WI38 (cell line): ENCODE data around the gene OLFML2B.

Experiments
- H3K4me3 ChIP-seq: 2 replicates; pipeline ENCODE4 v1.5.1; 2011; ENCODE audit warnings: low read depth, mild to moderate bottlenecking, control low read depth, low read length
- TF ChIP-seq, protein P1 (sequence below): IDR thresholded peaks from 2 replicates; pipeline ENCODE4 v1.5.1; 2012; ENCODE audit warnings: low read depth, mild to moderate bottlenecking, control low read depth, low read length

OLFML2B gene

DNA sequence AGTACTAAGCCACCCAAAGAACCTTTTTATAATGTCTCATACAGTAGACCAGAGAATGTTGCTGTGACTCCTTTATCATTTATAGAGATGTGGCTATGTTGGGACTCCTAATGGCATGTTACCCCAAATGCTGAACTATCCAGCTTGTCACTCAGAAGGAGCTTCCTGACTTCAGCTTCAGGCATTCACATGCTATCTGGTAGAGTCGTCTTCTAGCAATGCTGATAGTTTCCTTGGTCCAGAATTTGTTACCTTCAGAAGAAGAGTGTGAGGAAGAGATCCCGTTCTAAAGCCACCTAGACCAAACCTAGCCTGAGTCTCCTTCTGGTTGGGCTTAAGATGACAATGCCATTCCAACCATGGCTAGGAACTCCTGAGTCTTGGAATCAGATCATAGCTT is 68.1 kb downstream of the OLFML2B start:
- no peak overlapping the region for H3K4me3 ChIP-seq

DNA sequence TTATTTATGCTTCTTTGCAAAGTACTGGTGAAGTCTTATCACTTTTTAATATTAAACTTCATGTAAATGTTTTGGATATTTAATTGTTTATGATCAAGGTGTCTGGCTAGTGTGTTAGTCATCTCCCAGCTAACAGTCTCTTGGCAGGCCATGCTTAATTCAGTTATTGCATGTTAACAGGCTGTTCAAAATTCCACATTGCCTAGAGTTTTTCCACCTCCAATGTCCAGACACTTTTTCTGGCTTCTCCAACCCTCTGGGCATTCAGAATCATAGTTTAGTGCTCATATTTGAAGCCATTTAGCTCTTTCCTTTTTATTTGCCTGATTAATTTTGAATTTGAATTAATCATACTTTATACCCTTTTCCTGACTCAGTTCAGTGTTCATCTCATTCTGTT is 69.2 kb downstream of the OLFML2B start:
- TF ChIP-seq, protein P1, sequence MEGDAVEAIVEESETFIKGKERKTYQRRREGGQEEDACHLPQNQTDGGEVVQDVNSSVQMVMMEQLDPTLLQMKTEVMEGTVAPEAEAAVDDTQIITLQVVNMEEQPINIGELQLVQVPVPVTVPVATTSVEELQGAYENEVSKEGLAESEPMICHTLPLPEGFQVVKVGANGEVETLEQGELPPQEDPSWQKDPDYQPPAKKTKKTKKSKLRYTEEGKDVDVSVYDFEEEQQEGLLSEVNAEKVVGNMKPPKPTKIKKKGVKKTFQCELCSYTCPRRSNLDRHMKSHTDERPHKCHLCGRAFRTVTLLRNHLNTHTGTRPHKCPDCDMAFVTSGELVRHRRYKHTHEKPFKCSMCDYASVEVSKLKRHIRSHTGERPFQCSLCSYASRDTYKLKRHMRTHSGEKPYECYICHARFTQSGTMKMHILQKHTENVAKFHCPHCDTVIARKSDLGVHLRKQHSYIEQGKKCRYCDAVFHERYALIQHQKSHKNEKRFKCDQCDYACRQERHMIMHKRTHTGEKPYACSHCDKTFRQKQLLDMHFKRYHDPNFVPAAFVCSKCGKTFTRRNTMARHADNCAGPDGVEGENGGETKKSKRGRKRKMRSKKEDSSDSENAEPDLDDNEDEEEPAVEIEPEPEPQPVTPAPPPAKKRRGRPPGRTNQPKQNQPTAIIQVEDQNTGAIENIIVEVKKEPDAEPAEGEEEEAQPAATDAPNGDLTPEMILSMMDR, result no peak

More for the DNA sequence above, 68.1 kb downstream of the OLFML2B start:
- TF ChIP-seq, protein P1, result no peak

DNA sequence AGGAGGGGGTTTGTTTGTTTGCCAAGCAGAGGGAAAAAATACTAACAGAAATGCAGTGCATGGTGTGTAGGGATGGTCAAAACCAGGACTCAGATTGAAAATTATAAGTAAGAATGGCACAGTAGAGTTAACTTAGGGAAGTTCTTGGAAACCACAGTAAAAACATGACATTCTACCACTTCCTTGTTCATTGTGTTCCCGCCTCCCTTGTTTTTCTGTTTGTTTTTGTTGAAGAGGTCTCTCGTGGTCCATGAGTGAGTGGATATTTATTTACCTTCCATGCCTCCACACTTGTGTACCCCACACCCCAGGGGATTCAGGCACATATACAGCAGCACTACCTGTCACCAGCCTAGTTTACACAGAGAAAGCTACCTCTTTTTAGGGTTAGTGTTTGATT is 69.6 kb downstream of the OLFML2B start:
- TF ChIP-seq, protein P1, result no peak
- no peak overlapping the region for H3K4me3 ChIP-seq

More for the DNA sequence above, 69.2 kb downstream of the OLFML2B start:
- no peak overlapping the region for H3K4me3 ChIP-seq

DNA sequence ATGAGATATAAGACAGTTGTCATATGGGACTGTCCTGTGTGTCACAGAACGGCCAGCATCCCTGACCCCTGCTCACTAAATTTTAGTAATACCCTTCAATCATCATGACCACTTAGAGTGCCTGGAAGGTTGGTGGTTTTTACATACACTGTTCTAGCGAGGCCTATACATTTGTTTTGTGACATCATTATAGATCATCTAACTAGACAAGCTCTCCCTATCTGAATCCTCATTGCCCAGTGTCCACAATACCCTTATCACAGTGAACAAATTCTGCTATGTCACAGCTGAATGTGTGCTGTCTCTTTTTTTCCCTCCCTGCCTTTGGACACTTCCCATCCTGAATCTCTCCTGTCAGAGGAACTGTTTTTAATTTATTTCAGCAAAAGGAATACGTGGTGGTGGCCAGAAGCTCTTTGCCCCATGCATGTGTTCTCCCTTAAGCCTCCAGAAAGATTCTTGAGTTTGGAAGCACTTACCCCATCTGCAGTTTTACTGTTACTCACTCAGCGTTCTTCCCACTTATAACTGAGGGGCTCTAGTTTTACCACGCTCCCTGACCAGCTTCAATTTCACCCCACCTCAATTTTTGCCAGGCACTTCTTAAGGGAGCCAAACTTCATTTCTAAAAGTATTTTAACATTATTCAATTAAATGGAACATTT is 70.3 kb downstream of the OLFML2B start:
- TF ChIP-seq, protein P1, result no peak
- no peak overlapping the region for H3K4me3 ChIP-seq

DNA sequence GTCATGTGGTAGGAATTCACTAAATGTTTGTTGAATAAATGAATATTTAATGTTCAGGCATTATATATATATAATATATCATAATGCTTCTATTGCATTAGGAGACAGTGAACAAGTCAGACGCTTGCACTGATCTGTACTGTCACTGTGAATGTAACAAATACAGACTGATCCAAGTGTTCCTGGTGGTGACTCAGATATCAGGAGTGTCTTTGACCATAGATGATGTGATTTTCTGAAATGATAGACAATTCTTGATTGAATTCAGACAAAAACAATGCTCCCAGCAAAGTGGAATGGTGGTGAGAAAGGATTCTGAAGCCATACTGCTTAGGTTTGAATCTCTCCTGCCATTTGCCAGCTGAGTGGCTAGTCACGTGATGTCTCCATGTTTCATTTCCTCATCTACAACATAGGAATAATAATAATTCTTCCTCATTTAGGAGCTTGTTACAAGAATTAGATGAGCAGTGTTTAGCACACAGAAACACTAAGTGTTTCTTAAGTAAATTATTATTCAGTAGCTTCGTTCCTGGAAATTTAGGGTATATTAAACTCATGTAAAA is 71.0 kb downstream of the OLFML2B start:
- TF ChIP-seq, protein P1, result no peak
- H3K4me3 ChIP-seq, result no peak overlapping the region

DNA sequence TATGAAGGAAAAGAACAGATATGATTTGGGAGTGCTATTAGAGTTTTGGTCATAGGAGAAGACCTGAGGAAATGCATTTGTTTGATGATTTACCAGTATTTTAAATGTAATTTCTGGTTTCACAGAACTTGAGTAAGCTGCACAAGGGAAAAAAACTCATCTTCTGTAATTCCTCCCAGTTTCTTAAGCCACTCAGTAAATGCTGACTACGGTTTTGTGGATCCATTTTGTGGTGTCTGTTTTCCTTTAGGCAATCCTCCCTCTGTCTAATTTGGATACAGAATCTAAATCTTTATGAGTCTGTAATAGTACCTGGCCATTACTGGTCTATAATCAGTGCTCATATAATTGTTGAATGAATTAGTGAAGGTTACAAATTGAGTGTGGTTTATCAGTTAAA is 72.0 kb downstream of the OLFML2B start:
- no peak overlapping the region for H3K4me3 ChIP-seq
- TF ChIP-seq, protein P1, result no peak

DNA sequence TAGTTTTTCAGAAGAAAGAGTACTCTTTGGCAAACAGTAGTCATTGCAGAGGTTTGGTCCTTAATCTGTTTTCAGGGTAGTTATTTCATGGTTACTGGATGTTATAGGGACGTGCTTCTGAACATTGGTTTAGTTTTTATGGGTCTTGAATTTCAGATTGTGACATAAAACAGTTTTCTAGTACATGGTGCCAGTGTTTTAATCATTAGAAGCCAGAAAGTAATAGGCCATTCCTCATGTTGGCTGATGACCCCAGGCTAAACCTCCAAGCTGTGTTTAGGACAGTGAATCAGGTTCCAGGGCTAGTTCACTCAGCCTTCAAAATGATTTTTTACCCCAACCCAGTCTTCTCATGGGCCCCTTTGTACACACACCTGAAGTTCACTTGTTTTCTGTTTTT is 73.3 kb downstream of the OLFML2B start:
- TF ChIP-seq, protein P1, result no peak
- no peak overlapping the region for H3K4me3 ChIP-seq
